Cardiac ventricle fibroblast (primary cell): ENCODE data around the gene IGFL2. TPM values are rescaled to one million over a fixed set of nuclear protein-coding genes. Genes with fewer than 3 reads are reported as not detected.

ENCODE experiments used
- total RNA-seq: library from RNA; depleted of rRNA; stranded (reverse); fragments of >200 nt; gene quantifications from 2 replicates; pipeline ENCODE4 v1.2.3, GENCODE V29; 2015

Gene IGFL2
- total RNA-seq: not detected in 2 replicates

DNA sequence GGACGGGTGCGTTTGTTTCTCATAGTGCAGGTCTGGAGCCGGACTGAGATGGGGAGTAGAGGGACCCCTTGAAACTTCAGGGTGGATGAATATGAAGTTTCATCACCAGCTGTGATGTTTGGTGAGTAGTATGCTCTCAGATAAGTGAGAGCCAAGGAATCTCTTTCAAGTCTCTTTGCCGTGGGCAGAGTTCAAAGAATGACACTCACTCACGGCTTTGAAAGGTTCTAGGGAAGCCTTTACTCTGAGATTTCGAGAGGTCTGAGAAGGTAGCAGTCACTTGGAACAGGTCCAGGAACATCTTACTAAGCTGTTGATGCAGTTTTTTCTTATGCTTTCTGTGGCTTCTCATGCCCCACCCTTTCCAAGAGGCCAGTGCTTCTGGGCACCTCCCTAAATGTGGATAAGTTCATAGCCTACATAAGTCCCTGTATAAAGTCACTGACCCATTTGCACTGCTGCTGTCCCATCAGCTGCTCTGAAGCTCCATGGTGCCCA lies at the start of gene IGFL2:
TSS of gene IGFL2 (plus strand) at position 448 of the 498 bp plus-strand sequence. CDS start at position 489, 41 bp downstream.

DNA sequence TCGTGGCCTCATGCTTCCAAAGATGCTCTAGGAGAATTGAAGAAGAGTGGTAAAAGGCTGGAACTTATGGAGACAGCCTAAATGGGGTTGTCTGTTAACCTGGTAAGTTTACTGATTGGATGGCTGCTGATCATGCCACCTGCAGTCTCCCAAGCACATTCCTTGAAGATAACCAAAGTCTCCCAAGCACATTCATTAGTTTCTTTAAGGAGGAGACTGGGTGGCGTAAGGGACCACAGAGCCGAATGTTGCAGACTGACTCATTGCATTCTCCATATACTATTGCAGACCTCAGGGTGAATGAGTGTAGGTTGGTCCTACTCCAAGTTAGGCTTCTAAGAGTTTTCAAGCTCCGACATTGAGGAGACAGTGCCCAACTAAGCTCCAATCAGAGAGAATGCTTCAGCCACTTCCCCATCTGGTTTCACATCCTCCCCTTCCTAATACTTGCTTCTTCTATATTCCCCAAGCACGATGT lies 23.4 kb upstream of the IGFL2 start, which contains the start of gene IGFL3:
TSS of gene IGFL3 (minus strand) at position 51 of the 478 bp plus-strand sequence. CDS start at position 12, 39 bp downstream.

Other genes starting within 250 kb of the IGFL2 start
- gene MYPOP, start 245.6 kb upstream of the IGFL2 start, total RNA-seq: 3.7 and 4.0 TPM in 2 replicates
- gene NANOS2, start 233.5 kb upstream of the IGFL2 start, total RNA-seq: not detected in 2 replicates
- 0.24 and 0.31 TPM in 2 replicates for gene NOVA2, start 174.4 kb upstream of the IGFL2 start, total RNA-seq
- gene CCDC61, start 152.8 kb upstream of the IGFL2 start, total RNA-seq: 8.8 and 9.6 TPM in 2 replicates
- gene PGLYRP1, start 125.2 kb upstream of the IGFL2 start, total RNA-seq: not detected in 2 replicates
- not detected in 2 replicates for gene IGFL4, start 107.2 kb upstream of the IGFL2 start, total RNA-seq
- gene IGFL3, start 23.6 kb upstream of the IGFL2 start, total RNA-seq: not detected in 2 replicates
- gene IGFL1, start 81.5 kb downstream of the IGFL2 start, total RNA-seq: not detected in 2 replicates
- gene HIF3A, start 148.8 kb downstream of the IGFL2 start, total RNA-seq: 12.2 and 32.0 TPM in 2 replicates
- 42.2 and 68.0 TPM in 2 replicates for gene PPP5C, start 198.8 kb downstream of the IGFL2 start, total RNA-seq